ENCODE data around the gene EXPH5.
"Not testable (repeated sequence)": the region's sequence is repeated elsewhere in the genome, so short reads cannot be mapped to it uniquely, and the experiment has no call there.

EXPH5 gene

GRCh38 chr11:108599978-108600377, 6.4 kb upstream of the EXPH5 start:
- DNase-seq, result no peak

- DNase-seq, result no peak
These were observed 4.3 kb upstream of the EXPH5 start for GRCh38 chr11:108597736-108598355.

GRCh38 chr11:108596701-108597100, 3.1 kb upstream of the EXPH5 start:
- no peak for DNase-seq

- no peak for DNase-seq
These were observed 411 bp upstream of the EXPH5 start for GRCh38 chr11:108593923-108594434.

- DNase-seq, result peak in 3 of 4 experiments; percentile 17 to 57 (median 35)
These were observed 866 bp downstream of the EXPH5 start for GRCh38 chr11:108592591-108593213.

GRCh38 chr11:108591893-108592292, 1.7 kb downstream of the EXPH5 start:
- no peak for DNase-seq

- DNase-seq, result no peak
These were observed 4.4 kb downstream of the EXPH5 start for GRCh38 chr11:108589136-108589535.

GRCh38 chr11:108588287-108588686, 5.3 kb downstream of the EXPH5 start:
- DNase-seq, result no peak

GRCh38 chr11:108587109-108587508, 6.5 kb downstream of the EXPH5 start:
- no peak for DNase-seq

- DNase-seq, result peak; percentile 18 to 52 (median 31)
These were observed 7.0 kb downstream of the EXPH5 start for GRCh38 chr11:108586600-108586999.

- DNase-seq, result not testable (repeated sequence)
These were observed 7.4 kb downstream of the EXPH5 start for GRCh38 chr11:108586185-108586584.

GRCh38 chr11:108584973-108585372, 8.6 kb downstream of the EXPH5 start:
- DNase-seq, result no peak

- DNase-seq, result no peak
These were observed 12.9 kb downstream of the EXPH5 start for GRCh38 chr11:108580645-108581044.

- DNase-seq, result no peak
These were observed 13.5 kb downstream of the EXPH5 start for GRCh38 chr11:108580043-108580442.

- no peak for DNase-seq
These were observed 17.0 kb downstream of the EXPH5 start for GRCh38 chr11:108576523-108576922.

GRCh38 chr11:108574675-108575074, 18.9 kb downstream of the EXPH5 start:
- DNase-seq, result no peak

GRCh38 chr11:108571001-108571400, 22.6 kb downstream of the EXPH5 start:
- DNase-seq, result no peak

GRCh38 chr11:108569896-108570295, 23.7 kb downstream of the EXPH5 start:
- no peak for DNase-seq

- no peak for DNase-seq
These were observed 25.2 kb downstream of the EXPH5 start for GRCh38 chr11:108568195-108568858.

- DNase-seq, result no peak
These were observed 27.9 kb downstream of the EXPH5 start for GRCh38 chr11:108565653-108566052.

GRCh38 chr11:108562746-108563581, 30.6 kb downstream of the EXPH5 start:
- DNase-seq, result no peak

- peak in 1 of 4 experiments; percentile 7 for DNase-seq
These were observed 32.0 kb downstream of the EXPH5 start for GRCh38 chr11:108561535-108561991.

GRCh38 chr11:108559904-108560303, 33.7 kb downstream of the EXPH5 start:
- DNase-seq, result no peak

Data from suppressor macrophage (primary cell).